Transverse colon (tissue), 4 donors: ENCODE results near the gene TNS3. TPM values are rescaled to one million over a fixed set of nuclear protein-coding genes. Genes with fewer than 3 reads are reported as not detected.

Experiments used
- DNase-seq: peaks from one replicate; pipeline ENCODE4 v3.0.0-alpha.2; 2019
- H3K27ac ChIP-seq, 4 donors: fragments of 200-600 bp; sonication (generic); 2 replicates each; pipeline ENCODE4 v1.5.1; 2016 to 2018; ENCODE audit warnings: inconsistent platforms in 4 of 4
- H3K27me3 ChIP-seq: fragments of 200-600 bp; sonication (generic); 2 replicates; pipeline ENCODE4 v1.5.1; 2017; ENCODE audit warnings: inconsistent platforms
- H3K36me3 ChIP-seq, 4 donors: fragments of 200-600 bp; sonication (generic); 2 replicates each; pipeline ENCODE4 v1.5.1; 2017 to 2019; ENCODE audit warnings: inconsistent platforms in 4 of 4
- H3K4me1 ChIP-seq, 4 donors: fragments of 200-600 bp; sonication (generic); 2 replicates each; pipeline ENCODE4 v1.5.1; 2017 to 2020; ENCODE audit warnings: inconsistent platforms in 4 of 4
- H3K4me3 ChIP-seq, 4 donors: fragments of 200-600 bp; sonication (generic); 1 replicate in 1 of 4; 2 replicates in 3 of 4; pipeline versions ENCODE4 v1.5.1 to v1.6.1; 2017 to 2019; ENCODE audit warnings: inconsistent platforms in 4 of 4
- H3K9me3 ChIP-seq, 2 donors: fragments of 200-600 bp; sonication (generic); 2 replicates each; pipeline ENCODE4 v1.5.1; 2017 to 2019; ENCODE audit warnings: inconsistent platforms in 2 of 2
- CTCF ChIP-seq, 5 experiments: fragments of 200-600 bp in 3 of 5; fragments of 450-650 bp in 2 of 5; sonication (generic) in 3 of 5; IDR thresholded peaks; 1 replicate in 2 of 5; 2 replicates in 3 of 5; pipeline ENCODE4 v1.5.1; 2016 to 2017; ENCODE audit warnings: antibody characterized with exemption in 5 of 5, inconsistent platforms in 3 of 5, mild to moderate bottlenecking in 2 of 5, moderate library complexity in 1 of 5
- EP300 ChIP-seq: sonication (generic); formaldehyde crosslinking; IDR thresholded peaks from one replicate; pipeline ENCODE4 v1.6.1; 2017; ENCODE audit warnings: antibody characterized with exemption, low read depth
- POLR2A ChIP-seq: fragments of 450-650 bp; IDR thresholded peaks from one replicate; pipeline ENCODE4 v1.6.1; 2016; ENCODE audit warnings: antibody characterized with exemption, mild to moderate bottlenecking, moderate library complexity
- POLR2AphosphoS5 ChIP-seq, 3 donors: sonication (generic); formaldehyde crosslinking; IDR thresholded peaks; one replicate each; pipeline ENCODE4 v1.6.1; 2016; ENCODE audit warnings: antibody characterized with exemption in 3 of 3
- WGBS, 2 donors: methylation state at CpG; one replicate each; pipeline ENCODE4 v1.1.5; 2018; ENCODE audit warnings: low coverage in 1 of 2; 5-methylcytosine and 5-hydroxymethylcytosine counted together
- in situ Hi-C, 4 donors: fragments of 200-750 bp; cut with MboI; loops; one replicate each; pipeline versions ENCODE4 v1.15.0 to v1.15.1; 2017; ENCODE audit warnings: low sequenced_read_pairs in 3 of 4, low pct_ligation_motif_present in 1 of 4, low pct_unique_long_range_greater_than_20kb in 1 of 4
- intact Hi-C: fragments of 100-400 bp; cut with DNase I; formaldehyde crosslinking; loops from one replicate; pipeline ENCODE4 v1.15.1; 2023; ENCODE audit warnings: low total_unique reads
- total RNA-seq, 4 donors: library from RNA; depleted of rRNA; stranded (reverse); fragments of >200 nt; gene quantifications; one replicate each; pipeline ENCODE4 v1.1.0, GENCODE V29; 2016

The TNS3 gene
- total RNA-seq, 4 donors from 2014 or later, result 58.5 to 104 (median 72.7) TPM

- intact Hi-C loops (no loop called here), in situ Hi-C loops (no loop called here)
- 22 to 23% methylated on average over 4 to 12 of the region's 12 CpGs for WGBS, 2 donors
- Histone ChIP-seq H3K4me3 (no peak overlapping the region), H3K4me1 (peaks cover 56 to 81% (median 70%) of the 10 kb centered on the region in 4 donors), H3K27me3 (no peaks in the 10 kb centered on the region), H3K27ac (peak overlapping the region; percentile 70 to 77 (median 74)), H3K9me3 (no peaks in the 10 kb centered on the region), H3K36me3 (no peaks in the 10 kb centered on the region)
- DNase-seq, result no peak
- TF ChIP-seq POLR2A (no peak), EP300 (no peak), POLR2AphosphoS5 (IDR thresholded peaks at IDR 0.05) (no peak), CTCF (IDR thresholded peaks at IDR 0.05) (no peak)
These were observed 84.4 kb downstream of the TNS3 start for GRCh38 chr7:47497367-47498096.

- intact Hi-C loops, result no loop called here
These were observed 85.2 kb downstream of the TNS3 start for GRCh38 chr7:47496666-47497065.

DNA sequence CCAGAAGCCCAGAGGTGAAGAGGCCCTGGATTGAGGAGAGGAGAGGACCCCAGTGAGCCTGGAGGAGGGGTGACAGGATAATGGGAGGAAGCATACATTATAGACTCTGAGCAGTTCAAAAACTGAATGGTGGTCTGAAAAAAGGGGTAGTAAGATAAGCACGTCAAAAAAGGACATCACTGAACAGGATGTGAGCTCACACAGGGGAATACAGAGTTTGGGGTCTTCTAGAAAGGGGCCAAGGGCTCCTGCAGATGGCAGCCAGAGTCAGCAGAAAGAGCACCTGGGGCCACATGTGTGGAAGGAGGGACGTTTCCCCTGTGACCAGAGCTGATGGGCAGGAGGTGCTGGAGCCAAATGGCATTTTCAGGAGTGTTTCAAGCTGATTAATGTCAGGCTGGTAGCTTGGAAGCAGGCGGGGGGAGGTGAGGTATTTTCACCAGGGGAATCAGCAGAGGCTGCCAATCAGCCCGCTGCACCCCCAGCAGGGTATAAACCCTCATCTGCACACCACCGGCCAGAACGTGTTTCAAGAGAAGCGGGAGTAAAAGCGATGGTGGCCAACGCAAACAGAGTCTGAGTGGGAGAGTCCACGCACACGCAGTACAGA, 85.8 kb downstream of the TNS3 start:
- in situ Hi-C loops (no loop called here), intact Hi-C loops (no loop called here)
- H3K4me3 ChIP-seq, result no peak overlapping the region
- 85 to 86% methylated on average over 7 to 11 of the region's 11 CpGs for WGBS, 2 donors
- H3K27me3 ChIP-seq, result no peaks in the 10 kb centered on the region
- H3K27ac ChIP-seq, result peak overlapping the region; percentile 4 to 76 (median 72)
- H3K36me3 ChIP-seq, result no peaks in the 10 kb centered on the region
- no peak for DNase-seq
- TF ChIP-seq CTCF (IDR thresholded peaks at IDR 0.05), result no peak
- peaks cover 46 to 73% (median 57%) of the 10 kb centered on the region in 4 donors for H3K4me1 ChIP-seq
- H3K9me3 ChIP-seq, result no peaks in the 10 kb centered on the region

More at GRCh38 chr7:47496666-47497065, 85.2 kb downstream of the TNS3 start:
- 82 to 100% methylated on average over 2 to 7 of the region's 7 CpGs for WGBS, 2 donors
- peak overlapping the region; percentile 70 to 77 (median 74) for H3K27ac ChIP-seq
- in situ Hi-C loops, result no loop called here
- no peaks in the 10 kb centered on the region for H3K27me3 ChIP-seq
- no peak for DNase-seq
- TF ChIP-seq POLR2AphosphoS5 (IDR thresholded peaks at IDR 0.05), result no peak
- no peak for TF ChIP-seq EP300
- no peak for TF ChIP-seq POLR2A
- H3K4me1 ChIP-seq, result peaks cover 47 to 78% (median 62%) of the 10 kb centered on the region in 4 donors
- no peaks in the 10 kb centered on the region for H3K36me3 ChIP-seq
- H3K4me3 ChIP-seq, result no peak overlapping the region
- H3K9me3 ChIP-seq, result no peaks in the 10 kb centered on the region

GRCh38 chr7:47493976-47494911, 87.7 kb downstream of the TNS3 start:
- in situ Hi-C loops (no loop called here), intact Hi-C loops (no loop called here)
- peak; percentile 40 for DNase-seq
- Histone ChIP-seq H3K36me3 (no peaks in the 10 kb centered on the region), H3K4me3 (no peak overlapping the region), H3K27ac (peak overlapping the region; percentile 44 to 69 (median 60)), H3K4me1 (peaks cover 34 to 54% (median 40%) of the 10 kb centered on the region in 4 donors), H3K9me3 (no peaks in the 10 kb centered on the region), H3K27me3 (no peaks in the 10 kb centered on the region)
- no peak for TF ChIP-seq EP300
- TF ChIP-seq POLR2AphosphoS5 (IDR thresholded peaks at IDR 0.05), result no peak
- TF ChIP-seq CTCF (IDR thresholded peaks at IDR 0.05), result no peak
- no peak for TF ChIP-seq POLR2A
- WGBS, 2 donors, result 53 to 60% methylated on average over 6 to 14 of the region's 14 CpGs
